ENCODE results near the gene SLC35A4. TPM values are rescaled to one million over a fixed set of nuclear protein-coding genes. Genes with fewer than 3 reads are reported as not detected.

SLC35A4 gene
- total RNA-seq, 1 experiment from 2014 or later: 91.3 TPM

- no peaks in the 10 kb centered on the region for H3K27me3 Mint-ChIP-seq (ENCODE audit: insufficient read depth, unreplicated experiment)
- intact Hi-C loops (cut with micrococcal nuclease; ENCODE audit: unreplicated experiment): no loop called here
- Histone ChIP-seq H3K9me3 (peaks cover 7% of the 10 kb centered on the region; the same call in 1 of the 2 replicates), H3K4me3 (ENCODE audit: low read depth, low read length) (no peak overlapping the region), H3K27me3 (replicated peaks; ENCODE audit: control insufficient read depth, insufficient read depth, low read length) (no peaks in the 10 kb centered on the region), H3K36me3 (ENCODE audit: control insufficient read depth, insufficient read depth, low read length) (no peaks in the 10 kb centered on the region), H3K4me1 (no peaks in the 10 kb centered on the region)
- no peaks in the 10 kb centered on the region for H3K4me1 Mint-ChIP-seq (ENCODE audit: low read depth, unreplicated experiment)
- TF ChIP-seq CTCF (IDR thresholded peaks at IDR 0.05; ENCODE audit: insufficient read depth in 1 of 2, low read depth in 1 of 2, low read length in 1 of 2, severe bottlenecking in 1 of 2, unreplicated experiment in 1 of 2): no peak
- ChIA-PET CTCF (no interaction called here), POLR2A (no interaction called here)
- H3K9me3 Mint-ChIP-seq (ENCODE audit: unreplicated experiment): peaks cover 9% of the 10 kb centered on the region
- no peak overlapping the region for H3K4me3 Mint-ChIP-seq (ENCODE audit: unreplicated experiment)
- no peaks in the 10 kb centered on the region for H3K36me3 Mint-ChIP-seq (ENCODE audit: insufficient read depth, unreplicated experiment)
- BruUV-seq (replicated peaks): no TSS peak
- no peak overlapping the region for H3K27ac Mint-ChIP-seq (ENCODE audit: unreplicated experiment)
- no peak for DNase-seq
These were observed 44.1 kb downstream of the SLC35A4 start for GRCh38 chr5:140608722-140609121.

- no peak for DNase-seq
- CTCF ChIA-PET: no interaction called here
- Histone ChIP-seq H3K27me3 (replicated peaks; ENCODE audit: control insufficient read depth, insufficient read depth, low read length) (no peaks in the 10 kb centered on the region), H3K36me3 (ENCODE audit: control insufficient read depth, insufficient read depth, low read length) (no peaks in the 10 kb centered on the region), H3K4me3 (ENCODE audit: low read depth, low read length) (no peak overlapping the region), H3K4me1 (no peaks in the 10 kb centered on the region), H3K9me3 (peaks cover 7% of the 10 kb centered on the region; the same call in 1 of the 2 replicates)
- no peaks in the 10 kb centered on the region for H3K27me3 Mint-ChIP-seq (ENCODE audit: insufficient read depth, unreplicated experiment)
- H3K4me3 Mint-ChIP-seq (ENCODE audit: unreplicated experiment): no peak overlapping the region
- H3K27ac Mint-ChIP-seq (ENCODE audit: unreplicated experiment): no peak overlapping the region
- POLR2A ChIA-PET: no interaction called here
- BruUV-seq (replicated peaks): no TSS peak
- no peaks in the 10 kb centered on the region for H3K4me1 Mint-ChIP-seq (ENCODE audit: low read depth, unreplicated experiment)
- H3K9me3 Mint-ChIP-seq (ENCODE audit: unreplicated experiment): peaks cover 9% of the 10 kb centered on the region
- H3K36me3 Mint-ChIP-seq (ENCODE audit: insufficient read depth, unreplicated experiment): no peaks in the 10 kb centered on the region
- no peak for TF ChIP-seq CTCF (IDR thresholded peaks at IDR 0.05; ENCODE audit: insufficient read depth in 1 of 2, low read depth in 1 of 2, low read length in 1 of 2, severe bottlenecking in 1 of 2, unreplicated experiment in 1 of 2)
- intact Hi-C loops (cut with micrococcal nuclease; ENCODE audit: unreplicated experiment): no loop called here
These were observed 44.5 kb downstream of the SLC35A4 start for GRCh38 chr5:140609126-140609525.

GRCh38 chr5:140611020-140611521, 46.4 kb downstream of the SLC35A4 start:
- H3K36me3 Mint-ChIP-seq (ENCODE audit: insufficient read depth, unreplicated experiment): no peaks in the 10 kb centered on the region
- H3K4me1 ChIP-seq: no peaks in the 10 kb centered on the region
- H3K4me1 Mint-ChIP-seq (ENCODE audit: low read depth, unreplicated experiment): no peaks in the 10 kb centered on the region
- H3K27ac Mint-ChIP-seq (ENCODE audit: unreplicated experiment): peak overlapping the region; percentile 63
- H3K27me3 ChIP-seq (replicated peaks; ENCODE audit: control insufficient read depth, insufficient read depth, low read length): no peaks in the 10 kb centered on the region
- peaks cover 9% of the 10 kb centered on the region for H3K9me3 Mint-ChIP-seq (ENCODE audit: unreplicated experiment)
- POLR2A ChIA-PET: interaction anchor here (0.6 kb wide), 1 partner anchor 47 kb away, joined by 5 read pairs; no protein-coding TSS in a partner anchor
- intact Hi-C loops (cut with micrococcal nuclease; ENCODE audit: unreplicated experiment): loop anchor here (2.0 kb wide), 1 partner anchor 28 kb away; the partner anchor contains the start of gene TMCO6
- BruUV-seq (replicated peaks): no TSS peak
- CTCF ChIA-PET: interaction anchor here (0.6 kb wide), 1 partner anchor 23 kb away, joined by 4 read pairs; no protein-coding TSS in a partner anchor
- H3K27me3 Mint-ChIP-seq (ENCODE audit: insufficient read depth, unreplicated experiment): no peaks in the 10 kb centered on the region
- peak; percentile 44 to 50 for DNase-seq
- H3K4me3 ChIP-seq (ENCODE audit: low read depth, low read length): no peak overlapping the region
- TF ChIP-seq CTCF (IDR thresholded peaks at IDR 0.05; ENCODE audit: insufficient read depth in 1 of 2, low read depth in 1 of 2, low read length in 1 of 2, severe bottlenecking in 1 of 2, unreplicated experiment in 1 of 2): no peak
- H3K4me3 Mint-ChIP-seq (ENCODE audit: unreplicated experiment): no peak overlapping the region
- no peaks in the 10 kb centered on the region for H3K36me3 ChIP-seq (ENCODE audit: control insufficient read depth, insufficient read depth, low read length)
- H3K9me3 ChIP-seq: peaks cover 7% of the 10 kb centered on the region; the same call in 1 of the 2 replicates

Small RNAs within 50 kb of the gene (microRNA-seq; reads per million reads assigned to microRNA genes)
- not detected for gene MIR6831

Other genes with a start within 250 kb of the SLC35A4 start
- gene HBEGF, start 218.2 kb upstream of the SLC35A4 start, total RNA-seq (2022): 5.2 and 5.8 TPM in 2 replicates
- gene SLC4A9, start 204.6 kb upstream of the SLC35A4 start, total RNA-seq (2022): 0.11 and 0.35 TPM in 2 replicates
- gene ANKHD1, start 163.0 kb upstream of the SLC35A4 start, total RNA-seq (2022): 130 and 134 TPM in 2 replicates
- 7.6 and 8.0 TPM in 2 replicates for gene EIF4EBP3, start 17.2 kb upstream of the SLC35A4 start, total RNA-seq (2022)
- gene SRA1, start 7.4 kb upstream of the SLC35A4 start, total RNA-seq (2022): 44.0 and 50.3 TPM in 2 replicates
- gene APBB3, start 230 bp upstream of the SLC35A4 start, total RNA-seq (2022): 23.4 and 25.1 TPM in 2 replicates
- gene CD14, start 68.3 kb downstream of the SLC35A4 start, total RNA-seq (2022): 11.5 and 13.3 TPM in 2 replicates
- gene TMCO6, start 74.6 kb downstream of the SLC35A4 start, total RNA-seq (2022): 37.8 and 46.4 TPM in 2 replicates
- 88.7 and 99.4 TPM in 2 replicates for gene NDUFA2, start 82.8 kb downstream of the SLC35A4 start, total RNA-seq (2022)
- gene IK, start 83.0 kb downstream of the SLC35A4 start, total RNA-seq (2022): 111 and 112 TPM in 2 replicates
- 38.8 and 40.2 TPM in 2 replicates for gene WDR55, start 100.1 kb downstream of the SLC35A4 start, total RNA-seq (2022)
- gene DND1, start 108.7 kb downstream of the SLC35A4 start, total RNA-seq (2022): 1.8 TPM in 2 replicates
- 82.4 and 83.5 TPM in 2 replicates for gene HARS1, start 126.5 kb downstream of the SLC35A4 start, total RNA-seq (2022)
- gene HARS2, start 126.6 kb downstream of the SLC35A4 start, total RNA-seq (2022): 36.5 and 38.6 TPM in 2 replicates
- 73.1 and 76.6 TPM in 2 replicates for gene ZMAT2, start 135.6 kb downstream of the SLC35A4 start, total RNA-seq (2022)
- gene PCDHA1, start 221.3 kb downstream of the SLC35A4 start, total RNA-seq (2022): 0.07 TPM in 1 of 2 replicates, not detected in the other
- gene PCDHA2, start 230.0 kb downstream of the SLC35A4 start, total RNA-seq (2022): not detected in 2 replicates
- not detected in 2 replicates for gene PCDHA3, start 236.2 kb downstream of the SLC35A4 start, total RNA-seq (2022)
- gene PCDHA4, start 242.2 kb downstream of the SLC35A4 start, total RNA-seq (2022): 0.07 TPM in 1 of 2 replicates, not detected in the other